Measurements from ENCODE around the gene TTN.
"Not testable (repeated sequence)": the region's sequence is repeated elsewhere in the genome, so short reads cannot be mapped to it uniquely, and the experiment has no call there.

The TTN gene

DNA sequence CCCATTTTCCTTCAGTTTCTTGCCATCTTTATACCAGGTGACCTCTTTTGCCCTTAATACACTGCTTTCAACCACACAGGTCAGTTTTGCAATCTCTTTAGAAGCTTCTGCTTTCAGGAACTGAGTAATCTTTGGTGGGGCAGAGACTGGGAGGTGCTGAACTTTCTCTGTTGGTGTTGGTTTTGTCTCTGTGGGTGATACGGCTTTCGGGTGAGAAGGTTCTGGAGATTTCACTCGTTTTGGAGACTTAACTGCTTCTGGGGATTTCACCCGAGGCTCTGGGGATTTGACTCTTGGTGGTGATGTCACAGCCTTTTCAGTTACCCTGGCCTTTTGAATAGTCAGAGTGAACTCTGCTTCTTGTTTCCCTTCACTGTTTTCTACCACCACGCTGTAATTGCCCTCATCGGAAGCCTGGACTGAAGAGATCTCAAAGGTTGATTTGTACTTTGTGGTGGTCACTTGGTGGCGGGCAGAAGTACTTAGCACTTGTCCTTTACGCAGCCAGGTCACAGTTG lies 276.5 kb downstream of the TTN start:
- no peak for DNase-seq (ENCODE audit: low read depth in 2 of 2)

DNA sequence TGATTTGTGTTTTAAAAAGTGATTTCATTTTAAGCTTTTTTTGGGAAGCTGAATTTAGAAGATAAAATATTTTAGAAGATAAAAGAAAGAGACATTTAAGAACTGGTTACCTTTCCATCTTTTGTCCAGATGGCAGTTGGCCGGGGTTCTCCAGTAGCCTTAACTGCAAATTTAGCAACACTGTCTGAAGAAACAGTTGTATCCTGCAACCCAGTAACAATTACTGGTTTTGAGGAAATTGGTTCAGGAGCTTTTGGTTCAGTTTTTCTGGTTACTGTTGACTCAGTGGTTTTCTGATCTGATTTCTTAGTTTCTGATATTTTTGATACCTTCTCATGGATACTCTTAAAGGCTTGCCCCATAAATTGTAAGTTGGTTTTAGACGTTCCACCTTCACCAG lies 277.1 kb downstream of the TTN start:
- no peak for DNase-seq (ENCODE audit: low read depth in 2 of 2)

GRCh38 chr2:178529194-178529593 lies 278.0 kb downstream of the TTN start:
- no peak for DNase-seq (ENCODE audit: low read depth in 2 of 2)

DNA sequence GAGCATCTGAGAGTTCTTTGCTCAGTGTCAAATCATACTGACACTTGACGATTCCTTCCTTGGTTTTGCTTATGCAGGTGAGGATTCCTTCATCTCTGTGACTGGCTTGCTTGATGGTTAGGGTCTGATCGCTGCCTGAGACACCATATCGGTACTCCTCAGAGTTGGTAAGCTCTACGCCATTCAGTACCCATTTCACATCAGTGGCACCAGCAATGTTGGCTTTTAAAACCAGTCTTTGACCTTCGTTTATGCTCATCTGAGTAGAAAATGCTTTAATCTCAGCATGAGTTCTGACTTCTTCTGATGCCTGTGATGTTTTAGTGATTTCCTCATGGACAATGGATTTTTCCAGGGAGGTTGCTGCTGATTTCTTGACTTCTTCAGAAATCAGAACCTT lies 278.6 kb downstream of the TTN start:
- DNase-seq (ENCODE audit: low read depth in 2 of 2): no peak

GRCh38 chr2:178527592-178527991 lies 279.6 kb downstream of the TTN start:
- DNase-seq (ENCODE audit: low read depth in 2 of 2): no peak

GRCh38 chr2:178526256-178526655 lies 281.0 kb downstream of the TTN start:
- no peak for DNase-seq (ENCODE audit: low read depth in 2 of 2)

GRCh38 chr2:178525460-178525859 lies 281.8 kb downstream of the TTN start:
- not testable (repeated sequence) for DNase-seq (ENCODE audit: low read depth in 2 of 2)

GRCh38 chr2:178525010-178525409 lies 282.2 kb downstream of the TTN start:
- not testable (repeated sequence) for DNase-seq (ENCODE audit: low read depth in 2 of 2)

GRCh38 chr2:178523596-178524134 lies 283.6 kb downstream of the TTN start:
- no peak for DNase-seq (ENCODE audit: low read depth in 2 of 2)

- DNase-seq (ENCODE audit: low read depth in 2 of 2): peak; percentile 65 to 66
These were observed 284.1 kb downstream of the TTN start for GRCh38 chr2:178522950-178523595.

DNA sequence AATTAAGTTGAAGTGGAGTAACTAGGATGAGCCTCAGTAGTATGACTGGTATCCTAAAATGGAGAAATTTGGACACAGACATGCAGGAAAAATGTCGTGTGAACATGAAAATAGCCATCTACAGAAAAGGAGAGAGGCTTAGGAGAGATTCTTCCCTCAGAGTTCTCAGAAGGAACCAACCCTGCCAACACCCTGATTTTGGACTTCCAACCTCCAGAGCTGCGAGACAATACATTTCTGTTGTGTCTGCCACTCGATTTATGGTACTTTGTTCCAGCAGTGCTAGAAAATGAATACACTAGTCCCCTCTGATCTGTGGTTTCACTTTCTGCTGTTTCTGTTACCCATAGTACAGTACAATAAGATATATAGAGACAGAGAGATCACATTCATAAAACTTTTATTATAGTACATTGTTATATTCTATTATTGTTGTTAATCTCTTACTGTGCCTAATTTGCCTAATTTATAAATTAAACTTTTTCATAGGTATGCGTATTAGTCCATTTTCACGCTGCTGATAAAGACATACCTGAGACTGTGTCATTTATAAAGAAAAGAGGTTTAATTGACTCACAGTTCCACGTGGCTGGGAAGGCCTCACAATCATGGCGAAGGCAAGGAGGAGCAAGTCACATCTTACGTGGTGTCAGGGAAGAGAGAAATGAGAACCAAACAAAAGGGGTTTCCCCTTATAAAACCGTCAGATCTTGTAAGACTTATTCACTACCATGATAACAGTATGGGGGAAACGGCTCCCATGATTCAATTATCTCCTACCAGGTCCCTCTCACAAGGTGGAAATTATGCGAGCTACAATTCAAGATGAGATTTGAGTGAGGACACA lies 285.7 kb downstream of the TTN start:
- DNase-seq (ENCODE audit: low read depth in 2 of 2): no peak

DNA sequence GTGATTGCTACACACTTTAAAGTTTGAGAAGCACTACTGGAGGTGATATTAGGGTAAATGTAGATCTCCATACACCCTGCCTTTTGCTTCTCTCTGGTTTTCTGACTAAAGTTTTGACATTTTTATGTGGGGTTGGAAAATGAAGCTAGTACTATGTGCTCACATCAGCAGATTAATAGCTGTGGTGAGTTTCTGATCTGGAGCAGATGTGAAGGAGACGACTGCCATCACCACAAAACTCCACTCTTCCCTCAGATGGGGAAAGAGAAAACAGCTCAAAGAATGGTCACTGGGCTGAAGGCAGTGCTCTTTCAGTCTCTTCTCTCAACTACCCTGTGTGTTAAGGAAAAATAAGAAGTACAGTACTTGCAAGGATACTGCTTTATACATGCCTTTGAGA lies 289.7 kb downstream of the TTN start:
- DNase-seq (ENCODE audit: low read depth in 2 of 2): no peak

DNA sequence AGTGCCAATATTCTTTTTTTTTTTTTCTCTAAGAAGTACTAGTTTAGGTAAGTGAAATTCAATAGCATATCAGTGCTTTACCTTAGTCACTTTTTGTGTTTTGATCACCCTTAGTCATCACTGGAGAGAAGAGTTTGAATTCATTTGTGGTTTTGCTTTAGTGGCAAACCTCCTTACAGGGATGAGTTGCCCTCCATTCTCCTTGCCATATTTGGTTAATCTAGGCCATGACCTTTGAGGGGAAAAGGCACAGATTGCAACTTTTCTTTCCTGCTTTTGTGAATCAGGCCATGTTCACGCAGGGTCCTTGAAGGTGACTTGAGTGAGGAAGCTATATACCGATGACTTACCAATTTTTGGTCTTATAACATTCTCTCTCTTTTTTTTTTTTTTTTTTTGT lies 292.6 kb downstream of the TTN start:
- no peak for DNase-seq (ENCODE audit: low read depth in 2 of 2)

- DNase-seq (ENCODE audit: low read depth in 2 of 2): no peak
These were observed 293.3 kb downstream of the TTN start for GRCh38 chr2:178513876-178514275.

DNA sequence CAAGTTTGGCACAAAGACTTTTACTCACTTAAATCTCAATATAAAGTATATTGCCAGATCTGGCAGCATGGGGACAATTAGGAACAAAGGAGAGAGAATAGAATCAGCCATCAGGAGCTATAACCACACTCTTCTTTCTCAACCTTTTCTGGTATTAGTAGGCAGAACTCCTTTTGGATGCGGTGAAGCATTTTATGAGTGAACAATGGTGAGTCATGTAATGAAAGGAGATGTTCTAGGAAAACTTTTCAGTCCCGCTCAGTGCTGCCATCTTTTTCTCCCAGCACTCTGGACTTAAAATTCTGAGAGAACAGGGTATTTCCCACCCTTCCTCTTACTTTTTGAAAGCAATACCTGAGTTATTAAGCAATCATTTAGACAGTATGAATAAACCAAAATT lies 294.7 kb downstream of the TTN start:
- no peak for DNase-seq (ENCODE audit: low read depth in 2 of 2)

DNA sequence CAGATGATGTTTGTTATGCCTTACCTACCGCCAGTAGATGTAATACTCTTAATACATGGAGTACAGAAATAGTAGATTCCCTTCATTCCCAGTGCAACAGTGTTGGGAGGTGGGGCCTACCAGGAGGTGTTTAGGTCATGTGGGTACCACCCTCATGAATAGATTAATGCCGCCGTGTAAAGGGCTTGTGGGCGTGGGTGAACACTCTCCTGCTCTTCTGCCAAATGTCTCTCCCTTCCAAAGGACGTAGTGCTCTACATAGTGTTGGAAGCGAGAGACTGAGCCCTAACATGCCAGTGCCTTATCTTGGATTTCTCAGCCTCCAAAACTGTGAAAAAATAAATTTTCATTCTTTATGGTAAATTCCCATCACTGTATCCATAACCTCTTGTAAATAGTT lies 296.8 kb downstream of the TTN start:
- DNase-seq (ENCODE audit: low read depth in 2 of 2): no peak

GRCh38 chr2:178508646-178509045 lies 298.6 kb downstream of the TTN start:
- DNase-seq (ENCODE audit: low read depth in 2 of 2): no peak

- no peak for DNase-seq (ENCODE audit: low read depth in 2 of 2)
These were observed 300.3 kb downstream of the TTN start for GRCh38 chr2:178506949-178507348.

DNA sequence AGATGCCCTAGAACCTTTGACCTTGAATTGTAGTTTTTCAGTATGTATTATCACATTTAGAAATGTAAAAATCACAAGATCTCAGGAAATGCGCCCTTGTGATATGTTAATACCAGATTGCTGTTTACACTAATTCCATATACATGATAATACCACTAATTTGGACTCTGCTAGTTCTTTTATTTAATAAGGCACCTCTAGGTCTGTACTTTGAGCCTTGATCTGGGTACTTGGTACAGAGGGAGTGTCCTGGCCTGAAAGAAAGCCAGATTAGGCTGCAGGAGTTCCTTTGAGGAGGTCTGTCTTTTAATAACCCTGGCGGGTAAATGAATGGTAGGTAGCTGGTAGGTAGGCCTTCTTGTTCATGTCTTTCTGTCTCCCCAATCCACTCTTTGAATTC lies 300.7 kb downstream of the TTN start:
- no peak for DNase-seq (ENCODE audit: low read depth in 2 of 2)

GRCh38 chr2:178506101-178506500 lies 301.1 kb downstream of the TTN start:
- DNase-seq (ENCODE audit: low read depth in 2 of 2): no peak

- no peak for DNase-seq (ENCODE audit: low read depth in 2 of 2)
These were observed 304.5 kb downstream of the TTN start for GRCh38 chr2:178502751-178503150.

DNA sequence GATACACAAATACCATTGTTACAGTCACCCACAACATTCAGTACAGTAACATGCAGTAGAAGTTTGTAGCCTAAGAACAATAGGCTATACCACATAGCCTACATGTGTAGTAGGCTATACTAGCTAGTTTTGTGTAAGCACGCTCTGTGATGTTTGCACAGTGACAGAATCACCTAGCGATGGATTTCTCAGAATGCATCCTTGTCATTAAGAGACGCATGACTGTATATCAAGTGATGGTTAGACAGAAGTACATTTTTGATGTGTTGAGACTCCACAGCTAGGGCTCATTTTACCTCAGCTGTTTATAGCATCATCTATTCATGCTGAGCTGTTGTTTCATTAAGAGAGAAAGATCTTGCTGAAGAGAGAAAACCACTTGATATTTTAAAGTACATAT lies 307.6 kb downstream of the TTN start:
- DNase-seq (ENCODE audit: low read depth in 2 of 2): no peak

DNA sequence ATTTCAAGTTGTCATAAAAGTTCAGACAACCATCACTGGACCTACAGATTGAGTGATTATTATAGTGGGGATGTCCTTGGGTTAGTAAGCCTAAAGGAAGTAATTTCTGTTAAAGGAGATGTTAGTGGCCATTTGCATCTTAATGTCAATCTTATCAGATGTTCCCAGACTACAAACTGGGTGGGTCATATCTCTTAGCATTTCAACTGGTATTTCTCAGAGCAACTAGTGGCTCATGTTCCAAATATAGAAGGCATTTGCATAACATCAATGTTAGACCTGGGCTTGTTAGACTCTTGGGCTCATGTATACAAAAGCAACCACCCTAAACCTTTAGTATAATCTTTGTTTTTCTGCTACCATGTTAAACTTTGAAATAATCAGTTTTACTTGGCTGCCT lies 309.1 kb downstream of the TTN start:
- no peak for DNase-seq (ENCODE audit: low read depth in 2 of 2)
